ENCODE results near the gene SARDH. TPM values are rescaled to one million over a fixed set of nuclear protein-coding genes. Genes with fewer than 3 reads are reported as not detected.
A peak's percentile ranks its signal among the peaks of the same experiment; 100 is the strongest.

The SARDH gene
- total and polyA plus RNA-seq, 2 of the 13 experiments (the other 11 are each of a cell fraction or from before 2014, with no cell fraction given) = 11.6 to 34.9 TPM

- TF ChIP-seq ZNF276 (CRISPR knock-in tag; IDR thresholded peaks at IDR 0.05; ENCODE audit: low read depth) (peak; percentile 84; the same call in 1 of the 2 replicates), GFI1 (CRISPR knock-in tag; IDR thresholded peaks at IDR 0.05; ENCODE audit: borderline replicate concordance) (peak; percentile 55; the same call in 1 of the 2 replicates), ZNF264 (CRISPR knock-in tag; IDR thresholded peaks at IDR 0.05) (0 out of 2 replicates have a peak, but pooled peaks have one; percentile 4), TFE3 (CRISPR knock-in tag; IDR thresholded peaks at IDR 0.05) (peak; percentile 67; the same call in 1 of the 2 replicates), KMT2A (CRISPR knock-in tag; IDR thresholded peaks at IDR 0.05) (no peak), TAF1 (CRISPR knock-in tag; IDR thresholded peaks at IDR 0.05) (peak; percentile 54), ZBTB44 (CRISPR knock-in tag; IDR thresholded peaks at IDR 0.05) (no peak), IRF1 (CRISPR knock-in tag; IDR thresholded peaks at IDR 0.05; ENCODE audit: low read depth) (no peak), NFE2L1 (CRISPR knock-in tag; IDR thresholded peaks at IDR 0.05; ENCODE audit: borderline replicate concordance) (no peak), SKI (IDR thresholded peaks at IDR 0.05; ENCODE audit: partially characterized antibody) (peak; percentile 86), HDAC6 (IDR thresholded peaks at IDR 0.05; ENCODE audit: low read depth, low read length) (no peak), CBFB (CRISPR knock-in tag; IDR thresholded peaks at IDR 0.05) (no peak), ATF1 (CRISPR knock-in tag; IDR thresholded peaks at IDR 0.05) (no peak), SP4 (CRISPR knock-in tag; IDR thresholded peaks at IDR 0.05) (peak; percentile 65; the same call in 1 of the 2 replicates), ATM (IDR thresholded peaks at IDR 0.05; ENCODE audit: borderline replicate concordance) (no peak), MIXL1 (CRISPR knock-in tag; IDR thresholded peaks at IDR 0.05) (no peak), ZMAT3 (CRISPR knock-in tag; conservative IDR thresholded peaks at IDR 0.05) (peak; percentile 32; the same call in 1 of the 2 replicates), ZNF12 (CRISPR knock-in tag; IDR thresholded peaks at IDR 0.05) (no peak), AKAP8 (CRISPR knock-in tag; IDR thresholded peaks at IDR 0.05) (peak; percentile 45; the same call in 1 of the 2 replicates), SKIL (CRISPR knock-in tag; IDR thresholded peaks at IDR 0.05; ENCODE audit: borderline replicate concordance) (peak; percentile 80), ZNF891 (CRISPR knock-in tag; IDR thresholded peaks at IDR 0.05) (no peak)
These were observed 22.1 kb downstream of the SARDH start (continued) for GRCh38 chr9:133715866-133716563.
